Lung (tissue), 12 donors: ENCODE data around the gene PEX7. TPM values are rescaled to one million over a fixed set of nuclear protein-coding genes. Genes with fewer than 3 reads are reported as not detected.
A peak's percentile ranks its signal among the peaks of the same experiment; 100 is the strongest.
"Not testable (repeated sequence)": the region's sequence is repeated elsewhere in the genome, so short reads cannot be mapped to it uniquely, and the experiment has no call there.

Experiments used
- ATAC-seq: fragments of 200-7000 bp; cut with Tn5 transposase; one replicate; pipeline ENCODE4 v1.9.1; 2020; ENCODE audit warnings: moderate number of reproducible peaks; ENCODE audit not compliant: insufficient read depth, low FRiP score
- DNase-seq, 3 donors: peaks; one replicate each; pipeline ENCODE4 v3.0.0-alpha.2; 2013 to 2017
- H3K27ac ChIP-seq, 2 donors: one replicate each; pipeline ENCODE4 v1.5.1; 2013; ENCODE audit warnings: mild to moderate bottlenecking in 2 of 2, moderate library complexity in 2 of 2, control low read depth in 1 of 2, inconsistent platforms in 1 of 2, low read depth in 1 of 2, low read length in 1 of 2
- H3K27me3 ChIP-seq, 3 donors: one replicate each; pipeline ENCODE4 v1.5.1; 2013; ENCODE audit warnings: low read length in 2 of 3; ENCODE audit not compliant: control insufficient read depth in 3 of 3, insufficient read depth in 3 of 3
- H3K36me3 ChIP-seq, 4 donors: one replicate each; pipeline ENCODE4 v1.5.1; 2013; ENCODE audit warnings: low read length in 4 of 4, mild to moderate bottlenecking in 1 of 4, moderate library complexity in 1 of 4; ENCODE audit not compliant: control insufficient read depth in 4 of 4, insufficient read depth in 4 of 4
- H3K4me1 ChIP-seq, 5 donors: one replicate each; pipeline ENCODE4 v1.5.1; 2013; ENCODE audit warnings: low read length in 5 of 5, mild to moderate bottlenecking in 2 of 5, moderate library complexity in 1 of 5; ENCODE audit not compliant: control insufficient read depth in 5 of 5, insufficient read depth in 5 of 5
- H3K4me3 ChIP-seq: one replicate; pipeline ENCODE4 v1.5.1; 2013; ENCODE audit warnings: mild to moderate bottlenecking, control low read depth, moderate library complexity
- H3K9ac ChIP-seq, 2 donors: one replicate each; pipeline ENCODE4 v1.5.1; 2013; ENCODE audit warnings: low read length in 2 of 2, control low read depth in 1 of 2; ENCODE audit not compliant: insufficient read depth in 1 of 2
- H3K9me3 ChIP-seq, 4 donors: one replicate each; pipeline ENCODE4 v1.5.1; 2013; ENCODE audit warnings: low read length in 3 of 4, mild to moderate bottlenecking in 1 of 4, moderate library complexity in 1 of 4; ENCODE audit not compliant: control insufficient read depth in 4 of 4, insufficient read depth in 3 of 4
- WGBS, 2 donors: extraction: QIAGEN DNeasy Blood & Tissue Kit; methylation state at CpG; one replicate each; pipeline ENCODE4 v1.1.7; 2013; 5-methylcytosine and 5-hydroxymethylcytosine counted together
- polyA plus RNA-seq, 2 donors: library from polyadenylated mRNA; stranded (reverse); fragments of 200-250 nt; gene quantifications; one replicate each; pipeline ENCODE4 v1.2.1, GENCODE V29; 2013
- total RNA-seq, 2 donors: library from RNA; depleted of rRNA in 1 of 2; stranded (reverse); fragments of >200 nt in 1 of 2; gene quantifications; one replicate each; pipeline ENCODE4 v1.2.1, GENCODE V29; 2014 to 2021
- TF ChIP-seq, protein P1 (sequence below): IDR thresholded peaks from 2 replicates; pipeline ENCODE4 v1.5.1; 2012; ENCODE audit warnings: mild to moderate bottlenecking; ENCODE audit errors: control extremely low read depth, extremely low read depth
- donor health status: control.
- donor health status: control.
- donor health status: Bipolar disorder and iron deficiency.
- donor health status: healthy.
- donor health status: DM: yes; HTN: yes; CAD: no.

The PEX7 gene
- total and polyA plus RNA-seq, 4 donors = 4.8 to 12.5 (median 9.5) TPM

DNA sequence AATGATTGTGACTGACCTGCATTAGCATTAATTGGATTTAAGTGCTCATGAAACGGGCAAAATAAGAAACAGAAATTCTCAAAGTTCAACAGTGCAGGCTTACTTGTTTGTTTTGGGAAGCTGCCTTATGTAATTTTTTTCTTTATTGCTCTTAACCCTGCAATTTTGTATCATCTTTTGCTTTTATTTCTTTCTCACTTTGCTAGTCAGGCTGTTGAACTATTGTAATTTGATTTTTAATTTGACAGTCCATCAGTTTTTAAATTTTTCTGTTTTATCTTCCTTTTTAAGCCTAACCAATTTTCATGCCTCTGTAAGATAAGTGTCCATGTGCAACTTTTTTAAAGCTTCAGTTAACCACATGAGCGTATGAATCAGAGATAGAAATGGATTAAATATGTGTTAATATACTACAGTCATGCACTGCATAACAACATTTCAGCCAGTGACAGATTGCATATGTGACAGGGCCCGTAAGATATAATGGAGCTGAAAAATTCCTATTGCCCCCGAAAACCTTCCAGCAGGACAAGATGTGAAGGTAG lies 44.6 kb downstream of the PEX7 start:
- Histone ChIP-seq H3K36me3 (peaks cover 0 to 7% (median 1%) of the 10 kb centered on the region in 4 donors), H3K4me3 (no peak overlapping the region), H3K27me3 (no peaks in the 10 kb centered on the region), H3K9ac (no peak overlapping the region), H3K27ac (no peak overlapping the region), H3K4me1 (peaks cover 2 to 13% (median 4%) of the 10 kb centered on the region in 5 donors), H3K9me3 (no peaks in the 10 kb centered on the region)
- TF ChIP-seq, protein P1, sequence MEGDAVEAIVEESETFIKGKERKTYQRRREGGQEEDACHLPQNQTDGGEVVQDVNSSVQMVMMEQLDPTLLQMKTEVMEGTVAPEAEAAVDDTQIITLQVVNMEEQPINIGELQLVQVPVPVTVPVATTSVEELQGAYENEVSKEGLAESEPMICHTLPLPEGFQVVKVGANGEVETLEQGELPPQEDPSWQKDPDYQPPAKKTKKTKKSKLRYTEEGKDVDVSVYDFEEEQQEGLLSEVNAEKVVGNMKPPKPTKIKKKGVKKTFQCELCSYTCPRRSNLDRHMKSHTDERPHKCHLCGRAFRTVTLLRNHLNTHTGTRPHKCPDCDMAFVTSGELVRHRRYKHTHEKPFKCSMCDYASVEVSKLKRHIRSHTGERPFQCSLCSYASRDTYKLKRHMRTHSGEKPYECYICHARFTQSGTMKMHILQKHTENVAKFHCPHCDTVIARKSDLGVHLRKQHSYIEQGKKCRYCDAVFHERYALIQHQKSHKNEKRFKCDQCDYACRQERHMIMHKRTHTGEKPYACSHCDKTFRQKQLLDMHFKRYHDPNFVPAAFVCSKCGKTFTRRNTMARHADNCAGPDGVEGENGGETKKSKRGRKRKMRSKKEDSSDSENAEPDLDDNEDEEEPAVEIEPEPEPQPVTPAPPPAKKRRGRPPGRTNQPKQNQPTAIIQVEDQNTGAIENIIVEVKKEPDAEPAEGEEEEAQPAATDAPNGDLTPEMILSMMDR = no peak
- WGBS, 2 donors = 90 to 95% methylated on average over 4 of the region's 4 CpGs
- ATAC-seq (no peak), DNase-seq (no peak)

DNA sequence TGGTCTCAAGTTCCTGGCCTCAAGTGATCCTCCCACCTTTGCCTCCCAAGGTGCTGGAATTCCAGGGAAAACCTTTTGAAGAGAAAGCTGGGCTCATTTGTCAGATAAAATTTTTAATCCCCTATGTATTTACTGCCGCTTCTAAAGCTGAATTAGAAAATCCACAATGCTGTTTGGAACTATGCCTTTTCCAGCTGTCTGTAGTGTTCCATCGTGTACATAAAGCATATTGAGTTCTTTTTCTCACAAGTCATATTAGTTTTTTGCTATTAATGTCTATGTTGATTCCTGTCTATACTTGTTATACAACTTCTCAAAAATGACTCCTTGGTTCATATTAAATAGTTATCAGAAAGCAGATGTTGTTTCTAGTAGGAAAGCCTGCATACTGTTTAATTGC lies 47.1 kb downstream of the PEX7 start:
- DNase-seq (peak in 2 of 3 donors; percentile 53 to 70), ATAC-seq (no peak)
- WGBS, 2 donors = 90% methylated on average over 2 of the region's 2 CpGs
- Histone ChIP-seq H3K9me3 (peaks cover 0 to 13% (median under 1%) of the 10 kb centered on the region in 4 donors), H3K27me3 (no peaks in the 10 kb centered on the region), H3K9ac (no peak overlapping the region), H3K4me3 (no peak overlapping the region), H3K4me1 (peaks cover 0 to 13% (median 3%) of the 10 kb centered on the region in 5 donors), H3K27ac (no peak overlapping the region), H3K36me3 (peaks cover 2 to 13% (median 7%) of the 10 kb centered on the region in 4 donors)
- TF ChIP-seq, protein P1 = no peak

DNA sequence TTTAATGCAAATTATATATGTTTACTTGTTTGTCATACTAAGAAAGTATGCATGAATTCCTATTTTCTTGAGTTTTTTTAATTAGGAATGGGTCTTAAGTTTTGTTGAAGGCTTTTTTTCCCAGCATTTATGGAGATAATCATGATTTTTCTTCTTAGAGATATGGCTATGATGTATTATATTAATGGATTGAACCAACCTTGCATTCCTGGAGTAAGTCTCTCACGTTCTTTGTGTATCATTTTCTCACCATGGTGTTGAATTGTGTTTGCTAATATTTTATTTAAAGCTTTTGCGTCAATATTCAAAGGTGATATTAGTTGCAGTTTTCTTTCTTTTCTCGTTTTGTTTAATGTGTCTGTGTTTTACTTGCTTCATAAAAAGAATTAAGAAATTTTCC lies 51.4 kb downstream of the PEX7 start:
- H3K4me3 ChIP-seq = no peak overlapping the region
- H3K9me3 ChIP-seq = peaks cover 0 to 13% (median 2%) of the 10 kb centered on the region in 4 donors
- ATAC-seq = no peak
- H3K4me1 ChIP-seq = peaks cover 0 to 5% (median 0%) of the 10 kb centered on the region in 5 donors
- no peaks in the 10 kb centered on the region for H3K27me3 ChIP-seq
- no peak overlapping the region for H3K9ac ChIP-seq
- no peak for DNase-seq
- 84 to 98% methylated on average over 3 of the region's 3 CpGs for WGBS, 2 donors
- no peak overlapping the region for H3K27ac ChIP-seq
- H3K36me3 ChIP-seq = peaks cover 2 to 15% (median 7%) of the 10 kb centered on the region in 4 donors
- TF ChIP-seq, protein P1 = no peak

- not testable (repeated sequence) for ATAC-seq, H3K4me1 ChIP-seq, H3K27me3 ChIP-seq, H3K4me3 ChIP-seq, H3K9ac ChIP-seq, DNase-seq, H3K27ac ChIP-seq
- Histone ChIP-seq H3K9me3 (peaks cover 0 to 13% (median 2%) of the 10 kb centered on the region in 4 donors), H3K36me3 (peaks cover 0 to 15% (median 7%) of the 10 kb centered on the region in 4 donors)
- WGBS, 2 donors = 98 to 99% methylated on average over 4 of the region's 4 CpGs
These were observed 54.1 kb downstream of the PEX7 start for GRCh38 chr6:136876469-136876868.
